Liver (tissue), 9 donors: ENCODE measurements around the gene PLCB1. TPM values are rescaled to one million over a fixed set of nuclear protein-coding genes. Genes with fewer than 3 reads are reported as not detected.

ENCODE experiments used
- DNase-seq: peaks from one replicate; pipeline ENCODE4 v3.0.0-alpha.2; 2017; ENCODE audit warnings: low spot score
- H3K27ac ChIP-seq, 2 donors: one replicate each; pipeline ENCODE4 v1.7.0; 2013; ENCODE audit warnings: inconsistent platforms in 2 of 2, low read length in 2 of 2, control low read depth in 1 of 2, low read depth in 1 of 2, mild to moderate bottlenecking in 1 of 2
- H3K27me3 ChIP-seq, 4 donors: one replicate each; pipeline versions ENCODE4 v1.6.1 to v1.7.0; 2013; ENCODE audit warnings: low read length in 3 of 4, inconsistent platforms in 1 of 4, mild to moderate bottlenecking in 1 of 4, moderate library complexity in 1 of 4; ENCODE audit not compliant: control insufficient read depth in 4 of 4, insufficient read depth in 4 of 4
- H3K36me3 ChIP-seq, 4 donors: one replicate each; pipeline versions ENCODE4 v1.6.1 to v1.7.0; 2013; ENCODE audit warnings: low read length in 3 of 4, mild to moderate bottlenecking in 3 of 4, low read depth in 1 of 4, moderate library complexity in 1 of 4; ENCODE audit not compliant: control insufficient read depth in 4 of 4, insufficient read depth in 3 of 4
- H3K4me1 ChIP-seq, 4 donors: one replicate each; pipeline versions ENCODE4 v1.6.1 to v1.7.0; 2013; ENCODE audit warnings: low read length in 3 of 4, mild to moderate bottlenecking in 3 of 4, moderate library complexity in 1 of 4; ENCODE audit not compliant: control insufficient read depth in 4 of 4, insufficient read depth in 4 of 4
- H3K4me3 ChIP-seq, 3 donors: one replicate each; pipeline versions ENCODE4 v1.6.1 to v1.7.0; 2013; ENCODE audit warnings: low read length in 3 of 3, control low read depth in 1 of 3, low read depth in 1 of 3, mild to moderate bottlenecking in 1 of 3
- H3K9ac ChIP-seq, 2 donors: one replicate each; pipeline ENCODE4 v1.7.0; 2013; ENCODE audit warnings: low read length in 2 of 2, mild to moderate bottlenecking in 2 of 2, moderate library complexity in 2 of 2, control low read depth in 1 of 2, low read depth in 1 of 2
- H3K9me3 ChIP-seq, 4 donors: one replicate each; pipeline versions ENCODE4 v1.6.1 to v1.7.0; 2013; ENCODE audit warnings: low read length in 3 of 4; ENCODE audit not compliant: control insufficient read depth in 4 of 4
- ATF3 ChIP-seq: IDR thresholded peaks from 2 replicates; pipeline ENCODE4 v1.6.1; 2016; ENCODE audit warnings: antibody characterized with exemption
- CTCF ChIP-seq: fragments of 150-350 bp; IDR thresholded peaks from 2 replicates; pipeline ENCODE4 v1.5.1; 2017; ENCODE audit warnings: improper control_type of control experiment, low read depth, low read length; ENCODE audit not compliant: missing input control
- EGR1 ChIP-seq, 2 donors: IDR thresholded peaks; 2 replicates each; pipeline ENCODE4 v1.6.1; 2016 to 2018; ENCODE audit warnings: antibody characterized with exemption in 2 of 2, low read depth in 2 of 2
- FOXA1 ChIP-seq: IDR thresholded peaks from 2 replicates; pipeline ENCODE4 v1.6.1; 2016; ENCODE audit warnings: antibody characterized with exemption
- FOXA2 ChIP-seq: IDR thresholded peaks from 2 replicates; pipeline ENCODE4 v1.6.1; 2016; ENCODE audit warnings: antibody characterized with exemption
- GABPA ChIP-seq, 2 donors: IDR thresholded peaks in 1 of 2; conservative IDR thresholded peaks in 1 of 2; 2 replicates each; pipeline ENCODE4 v1.6.1; 2016; ENCODE audit warnings: antibody characterized with exemption in 2 of 2, mild to moderate bottlenecking in 1 of 2, moderate library complexity in 1 of 2
- HNF4A ChIP-seq, 2 donors: conservative IDR thresholded peaks; 2 replicates each; pipeline ENCODE4 v1.6.1; 2016; ENCODE audit warnings: antibody characterized with exemption in 2 of 2, mild to moderate bottlenecking in 2 of 2
- HNF4G ChIP-seq: IDR thresholded peaks from 2 replicates; pipeline ENCODE4 v1.6.1; 2016; ENCODE audit warnings: antibody characterized with exemption
- JUND ChIP-seq, 2 donors: IDR thresholded peaks; 2 replicates each; pipeline ENCODE4 v1.6.1; 2016; ENCODE audit warnings: antibody characterized with exemption in 2 of 2
- MAX ChIP-seq: IDR thresholded peaks from 2 replicates; pipeline ENCODE4 v1.6.1; 2016; ENCODE audit warnings: antibody characterized with exemption
- NR2F2 ChIP-seq: IDR thresholded peaks from 2 replicates; pipeline ENCODE4 v1.6.1; 2016; ENCODE audit warnings: antibody characterized with exemption
- RAD21 ChIP-seq, 2 donors: IDR thresholded peaks; 2 replicates each; pipeline ENCODE4 v1.6.1; 2016; ENCODE audit warnings: antibody characterized with exemption in 2 of 2, mild to moderate bottlenecking in 2 of 2
- REST ChIP-seq: IDR thresholded peaks from 2 replicates; pipeline ENCODE4 v1.6.1; 2016; ENCODE audit warnings: antibody characterized with exemption, mild to moderate bottlenecking
- RXRA ChIP-seq, 2 donors: IDR thresholded peaks; 2 replicates each; pipeline ENCODE4 v1.6.1; 2017 to 2018; ENCODE audit warnings: antibody characterized with exemption in 2 of 2, mild to moderate bottlenecking in 1 of 2
- SP1 ChIP-seq: IDR thresholded peaks from 2 replicates; pipeline ENCODE4 v1.6.1; 2018; ENCODE audit warnings: antibody characterized with exemption, mild to moderate bottlenecking
- TAF1 ChIP-seq: conservative IDR thresholded peaks from 2 replicates; pipeline ENCODE4 v1.6.1; 2016; ENCODE audit warnings: antibody characterized with exemption, mild to moderate bottlenecking
- YY1 ChIP-seq: IDR thresholded peaks from 2 replicates; pipeline ENCODE4 v1.6.1; 2016; ENCODE audit warnings: antibody characterized with exemption, mild to moderate bottlenecking
- ZBTB33 ChIP-seq: IDR thresholded peaks from 2 replicates; pipeline ENCODE4 v1.6.1; 2016; ENCODE audit warnings: antibody characterized with exemption
- WGBS: extraction: QIAGEN DNeasy Blood & Tissue Kit; methylation state at CpG from one replicate; pipeline ENCODE4 v1.1.7; 2013; 5-methylcytosine and 5-hydroxymethylcytosine counted together
- polyA plus RNA-seq, 2 donors: library from polyadenylated mRNA; stranded (reverse) in 1 of 2; unstranded in 1 of 2; fragments of 200-250 nt in 1 of 2; fragments of >200 nt in 1 of 2; fragmentation: Nextera tagmentation in 1 of 2; extraction: Ambion mirVana in 1 of 2; gene quantifications; one replicate each; pipeline versions ENCODE4 v1.2.1 to v1.2.3, GENCODE V29; 2013 to 2015
- total RNA-seq, 2 donors: library from RNA; depleted of rRNA; stranded (reverse); fragments of >200 nt; gene quantifications; one replicate each; pipeline ENCODE4 v1.2.3, GENCODE V29; 2014
- donor health status: healthy.
- donor health status: healthy.
- donor health status: healthy.
- donor health status: healthy.
- donor health status: healthy.

Gene PLCB1
- total and polyA plus RNA-seq, 4 donors: 3.7 to 13.5 (median 5.9) TPM

- Histone ChIP-seq H3K36me3 (no peaks in the 10 kb centered on the region), H3K27me3 (no peaks in the 10 kb centered on the region), H3K9me3 (no peaks in the 10 kb centered on the region), H3K27ac (no peak overlapping the region), H3K4me3 (no peak overlapping the region), H3K9ac (no peak overlapping the region), H3K4me1 (no peaks in the 10 kb centered on the region)
- DNase-seq: no peak
- WGBS: 93% methylated on average over 2 of the region's 2 CpGs
- TF ChIP-seq RAD21 (IDR thresholded peaks at IDR 0.05) (no peak), NR2F2 (no peak), FOXA2 (no peak), CTCF (no peak), ZBTB33 (no peak), FOXA1 (no peak), GABPA (IDR thresholded peaks at IDR 0.05 in 1 of 2, conservative IDR thresholded peaks at IDR 0.05 in 1 of 2) (no peak), SP1 (no peak), REST (no peak), HNF4G (no peak), TAF1 (no peak), ATF3 (no peak), YY1 (no peak), JUND (IDR thresholded peaks at IDR 0.05) (no peak), HNF4A (conservative IDR thresholded peaks at IDR 0.05) (no peak), RXRA (IDR thresholded peaks at IDR 0.05) (no peak), MAX (no peak), EGR1 (IDR thresholded peaks at IDR 0.05; ENCODE audit: low read depth in 2 of 2) (no peak)
Observed at GRCh38 chr20:8353512-8353911, 221.4 kb downstream of the PLCB1 start.
